IPS DF 6.9 (cell line): ENCODE results near the gene ZGPAT.
A peak's percentile ranks its signal among the peaks of the same experiment; 100 is the strongest.

Experiments used
- DNase-seq: peaks from one replicate; pipeline ENCODE4 v3.0.0-alpha.2; 2013; ENCODE audit warnings: low read depth, low spot score
- H3K27ac ChIP-seq: one replicate; pipeline ENCODE4 v1.5.1; 2013; ENCODE audit warnings: low read length, control low read depth
- H3K27me3 ChIP-seq: 2 replicates; pipeline ENCODE4 v1.6.1; 2013; ENCODE audit warnings: mild to moderate bottlenecking, low read length; ENCODE audit not compliant: control insufficient read depth, insufficient read depth
- H3K36me3 ChIP-seq: 2 replicates; pipeline ENCODE4 v1.6.1; 2013; ENCODE audit warnings: low read length; ENCODE audit not compliant: control insufficient read depth, insufficient read depth
- H3K4me1 ChIP-seq: 2 replicates; pipeline ENCODE4 v1.6.1; 2013; ENCODE audit warnings: low read length; ENCODE audit not compliant: control insufficient read depth, insufficient read depth
- H3K4me3 ChIP-seq: 2 replicates; pipeline ENCODE4 v1.5.1; 2013; ENCODE audit warnings: mild to moderate bottlenecking, low read length
- H3K9me3 ChIP-seq: 2 replicates; pipeline ENCODE4 v1.6.1; 2013; ENCODE audit warnings: low read length, inconsistent platforms; ENCODE audit not compliant: control insufficient read depth, insufficient read depth
- WGBS: extraction: QIAGEN DNeasy Blood & Tissue Kit; methylation state at CpG from one replicate; pipeline ENCODE4 v1.1.7; 2013; ENCODE audit warnings: mixed read lengths, missing lambda C conversion rate; ENCODE audit not compliant: insufficient read length, insufficient coverage; 5-methylcytosine and 5-hydroxymethylcytosine counted together

The ZGPAT gene

DNA sequence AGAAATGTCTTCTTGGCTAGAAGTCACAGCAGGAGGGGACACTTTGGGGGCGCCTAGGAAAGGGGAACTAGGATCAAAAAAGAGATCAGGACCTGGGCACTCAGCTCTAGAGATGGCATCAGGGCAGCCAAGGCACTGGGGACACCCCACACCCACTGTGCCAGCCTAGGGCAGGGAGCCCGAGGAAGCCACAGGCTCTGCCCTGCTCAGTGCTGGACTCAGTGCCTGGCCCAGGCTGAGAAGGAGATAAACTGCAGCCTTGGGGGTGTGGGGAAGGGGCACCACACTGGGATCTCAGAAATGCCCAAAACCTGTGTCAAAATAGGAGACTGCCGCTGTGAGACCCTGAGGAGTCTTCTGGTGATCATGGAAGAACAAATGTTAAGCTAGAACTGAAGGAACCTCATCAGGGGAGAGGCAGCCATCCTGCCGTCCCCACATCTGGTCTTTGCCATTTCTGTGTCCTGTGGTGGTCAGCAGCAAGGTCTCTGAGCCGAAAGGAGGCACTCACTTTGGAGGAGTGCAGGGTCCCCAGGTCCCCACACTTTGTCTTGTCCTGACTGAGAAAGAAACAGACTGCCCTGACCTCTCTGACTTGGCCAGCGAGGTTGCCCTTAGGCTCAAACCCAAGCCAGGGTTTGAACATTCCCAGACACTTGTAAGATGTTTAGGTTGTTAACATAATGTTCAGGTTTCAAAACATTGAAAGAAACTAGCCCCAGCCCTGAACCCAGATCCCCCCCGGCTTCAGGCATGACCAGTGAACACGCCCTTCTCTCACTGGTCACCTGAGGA is 2.4 kb upstream of the ZGPAT start:
- Histone ChIP-seq H3K36me3 (peaks cover 11% of the 10 kb centered on the region; the same call in 1 of the 2 replicates), H3K27me3 (no peaks in the 10 kb centered on the region), H3K9me3 (no peaks in the 10 kb centered on the region), H3K4me3 (no peak overlapping the region), H3K27ac (no peak overlapping the region), H3K4me1 (peaks cover 4% of the 10 kb centered on the region)
- DNase-seq: no peak
- WGBS: no CpG with 5 or more reads among the region's 8 CpGs

DNA sequence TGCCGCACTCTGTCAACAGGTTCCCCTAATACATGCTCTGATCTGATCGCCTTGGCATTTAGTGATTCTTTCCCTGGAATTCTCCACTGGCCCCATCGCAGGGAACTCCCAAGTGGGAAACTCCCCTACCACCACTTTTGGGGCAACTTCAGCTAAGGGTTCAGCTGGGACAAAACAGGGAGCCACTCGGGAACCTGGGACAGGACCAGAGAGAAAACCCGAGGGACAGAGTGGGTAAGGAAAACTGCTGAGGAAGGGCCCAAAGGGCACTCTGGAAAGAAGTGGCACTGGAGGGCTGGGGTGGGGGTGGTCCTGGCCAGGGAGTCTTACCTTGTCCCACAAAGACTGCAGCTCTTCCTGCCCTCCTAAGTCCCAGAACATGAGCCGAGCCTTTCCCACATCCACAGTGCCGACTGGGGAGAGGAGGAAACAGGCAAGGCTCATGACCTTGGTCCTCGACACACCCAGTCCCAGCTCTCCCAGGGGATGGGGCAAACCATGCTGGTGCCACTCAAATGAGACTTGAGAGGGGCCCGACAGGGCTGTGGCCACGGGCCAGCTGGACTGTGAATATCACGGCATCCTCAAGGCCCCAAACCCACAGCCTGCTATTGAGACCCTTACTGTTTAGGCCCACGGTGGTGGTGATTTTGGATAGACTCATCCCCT is 1.7 kb upstream of the ZGPAT start:
- Histone ChIP-seq H3K9me3 (no peaks in the 10 kb centered on the region), H3K4me1 (peaks cover 4% of the 10 kb centered on the region), H3K4me3 (no peak overlapping the region), H3K27ac (no peak overlapping the region), H3K27me3 (no peaks in the 10 kb centered on the region), H3K36me3 (peaks cover 11% of the 10 kb centered on the region; the same call in 1 of the 2 replicates)
- no CpG with 5 or more reads among the region's 12 CpGs for WGBS
- DNase-seq: no peak

DNA sequence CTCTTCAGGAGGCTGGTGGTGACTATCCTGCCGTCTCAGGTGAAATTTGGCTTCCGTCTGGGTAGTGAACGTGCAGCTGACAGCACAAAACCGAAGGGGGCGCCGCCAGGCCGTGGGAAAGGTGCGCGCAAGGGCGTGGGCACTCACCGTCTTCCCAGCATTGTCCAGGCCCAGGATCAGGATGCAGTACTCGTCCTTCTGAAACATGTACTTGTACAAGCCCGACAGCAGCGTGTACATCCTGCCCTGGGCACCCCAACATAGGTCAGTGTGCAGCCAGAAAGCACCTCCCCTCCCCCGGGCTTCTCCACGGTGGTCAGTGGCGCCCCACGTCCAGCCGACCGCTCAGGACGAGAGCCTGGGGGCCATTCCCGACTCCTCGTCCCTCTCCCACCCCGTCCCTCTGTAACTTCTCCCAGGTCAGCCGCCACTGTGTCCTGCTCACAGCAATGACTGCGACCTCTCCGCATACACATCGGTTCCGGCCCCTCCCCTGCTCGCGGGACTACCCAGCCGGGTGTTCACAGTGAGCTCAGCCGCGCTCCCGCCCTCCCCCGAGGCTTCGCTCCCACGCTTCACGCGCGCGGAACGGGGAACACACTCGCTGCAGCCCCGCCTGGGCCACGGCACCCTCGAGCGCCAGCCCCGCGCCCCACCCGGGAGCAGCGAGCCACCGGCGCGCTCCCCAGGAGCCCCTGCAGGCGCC is 834 bp upstream of the ZGPAT start:
- H3K36me3 ChIP-seq: peaks cover 11% of the 10 kb centered on the region; the same call in 1 of the 2 replicates
- no peak for DNase-seq
- WGBS: no CpG with 5 or more reads among the region's 56 CpGs

DNA sequence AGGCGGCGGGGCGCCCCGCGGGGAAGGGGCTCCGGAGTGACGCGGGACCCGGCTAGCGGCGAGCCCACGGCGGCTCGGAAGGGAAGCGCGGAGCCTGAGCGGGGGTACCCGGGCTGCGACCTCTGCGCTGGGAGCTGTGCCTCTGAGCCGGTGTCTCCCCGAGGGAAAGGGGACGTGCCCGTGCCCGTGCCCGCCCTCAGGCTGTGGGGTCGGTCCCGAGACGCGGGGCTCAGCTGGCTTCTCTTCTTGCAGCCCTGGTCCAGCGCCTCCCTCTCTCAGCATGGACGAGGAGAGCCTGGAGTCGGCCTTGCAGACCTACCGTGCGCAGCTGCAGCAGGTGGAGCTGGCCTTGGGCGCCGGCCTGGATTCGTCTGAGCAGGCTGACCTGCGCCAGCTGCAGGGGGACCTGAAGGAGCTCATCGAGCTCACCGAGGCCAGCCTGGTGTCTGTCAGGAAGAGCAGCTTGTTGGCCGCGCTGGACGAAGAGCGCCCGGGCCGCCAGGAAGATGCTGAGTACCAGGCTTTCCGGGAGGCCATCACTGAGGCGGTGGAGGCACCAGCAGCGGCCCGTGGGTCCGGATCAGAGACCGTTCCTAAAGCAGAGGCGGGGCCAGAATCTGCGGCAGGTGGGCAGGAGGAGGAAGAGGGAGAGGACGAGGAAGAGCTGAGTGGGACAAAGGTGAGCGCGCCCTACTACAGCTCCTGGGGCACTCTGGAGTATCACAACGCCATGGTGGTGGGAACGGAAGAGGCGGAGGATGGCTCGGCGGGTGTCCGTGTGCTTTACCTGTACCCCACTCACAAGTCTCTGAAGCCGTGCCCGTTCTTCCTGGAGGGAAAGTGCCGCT is 686 bp downstream of the ZGPAT start:
- Histone ChIP-seq H3K27ac (no peak overlapping the region), H3K4me3 (peak overlapping the region; percentile 98; the same call in 1 of the 2 replicates), H3K9me3 (no peaks in the 10 kb centered on the region), H3K27me3 (no peaks in the 10 kb centered on the region), H3K4me1 (peaks cover 2% of the 10 kb centered on the region; the same call in 1 of the 2 replicates), H3K36me3 (peaks cover 11% of the 10 kb centered on the region; the same call in 1 of the 2 replicates)
- WGBS: no CpG with 5 or more reads among the region's 67 CpGs
- no peak for DNase-seq

More for the DNA sequence above, 834 bp upstream of the ZGPAT start:
- H3K4me3 ChIP-seq: peak overlapping the region; percentile 98
- no peaks in the 10 kb centered on the region for H3K9me3 ChIP-seq
- H3K27me3 ChIP-seq: no peaks in the 10 kb centered on the region
- H3K4me1 ChIP-seq: peaks cover 2% of the 10 kb centered on the region; the same call in 1 of the 2 replicates
- no peak overlapping the region for H3K27ac ChIP-seq

DNA sequence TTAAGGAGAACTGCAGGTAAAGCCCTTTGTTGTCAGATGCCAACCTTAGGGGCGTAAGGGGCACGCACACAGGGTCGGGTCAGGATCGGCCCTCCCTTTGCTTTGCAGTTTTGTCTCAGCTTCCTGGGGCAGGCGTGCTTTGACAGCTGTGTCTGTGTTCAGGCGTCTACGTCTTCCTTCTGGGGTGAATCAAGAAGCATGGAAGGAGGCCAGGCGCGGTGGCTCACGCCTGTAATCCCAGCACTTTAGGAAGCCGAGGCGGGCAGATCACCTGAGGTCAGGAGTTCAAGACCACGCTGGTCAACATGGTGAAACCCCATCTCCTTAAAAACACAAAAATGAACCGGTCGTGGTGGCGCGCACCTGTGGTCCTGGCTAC is 1.3 kb downstream of the ZGPAT start:
- WGBS: no CpG with 5 or more reads among the region's 17 CpGs
- H3K36me3 ChIP-seq: peaks cover 10% of the 10 kb centered on the region; the same call in 1 of the 2 replicates
- H3K4me1 ChIP-seq: peaks cover 2% of the 10 kb centered on the region; the same call in 1 of the 2 replicates
- H3K27ac ChIP-seq: no peak overlapping the region
- H3K27me3 ChIP-seq: no peaks in the 10 kb centered on the region
- DNase-seq: no peak
- no peak overlapping the region for H3K4me3 ChIP-seq
- H3K9me3 ChIP-seq: no peaks in the 10 kb centered on the region

DNA sequence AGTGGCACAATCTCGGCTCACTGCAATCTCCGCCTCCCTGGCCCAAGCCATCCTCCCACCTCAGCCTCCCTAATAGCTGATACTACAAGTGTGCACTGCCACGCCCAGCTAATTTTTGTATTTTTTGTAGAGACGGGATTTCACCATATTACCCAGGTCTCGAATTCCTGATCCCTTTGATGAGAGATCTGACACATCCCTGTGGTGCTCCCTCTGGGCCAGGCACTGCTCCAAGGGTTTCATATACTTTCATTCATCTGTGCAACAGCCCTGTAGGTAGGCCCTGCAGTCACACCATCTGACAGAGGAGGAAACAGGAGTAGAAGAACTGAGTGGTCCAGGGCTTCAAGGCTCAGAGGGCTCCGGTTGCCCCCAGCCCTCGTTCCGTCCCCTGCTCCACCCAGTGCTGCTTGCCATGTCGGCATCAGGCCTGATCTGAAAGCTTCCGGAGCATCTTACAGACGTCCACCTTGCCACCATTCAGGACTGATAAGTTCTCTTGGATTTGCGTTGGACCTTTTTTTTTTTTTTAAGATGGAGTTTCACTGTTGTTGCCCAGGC is 3.3 kb downstream of the ZGPAT start:
- H3K4me3 ChIP-seq: no peak overlapping the region
- no peak overlapping the region for H3K27ac ChIP-seq
- H3K36me3 ChIP-seq: peaks cover 2% of the 10 kb centered on the region; the same call in 1 of the 2 replicates
- H3K4me1 ChIP-seq: peaks cover 2% of the 10 kb centered on the region; the same call in 1 of the 2 replicates
- DNase-seq: no peak
- H3K27me3 ChIP-seq: no peaks in the 10 kb centered on the region
- WGBS: no CpG with 5 or more reads among the region's 12 CpGs
- H3K9me3 ChIP-seq: no peaks in the 10 kb centered on the region

DNA sequence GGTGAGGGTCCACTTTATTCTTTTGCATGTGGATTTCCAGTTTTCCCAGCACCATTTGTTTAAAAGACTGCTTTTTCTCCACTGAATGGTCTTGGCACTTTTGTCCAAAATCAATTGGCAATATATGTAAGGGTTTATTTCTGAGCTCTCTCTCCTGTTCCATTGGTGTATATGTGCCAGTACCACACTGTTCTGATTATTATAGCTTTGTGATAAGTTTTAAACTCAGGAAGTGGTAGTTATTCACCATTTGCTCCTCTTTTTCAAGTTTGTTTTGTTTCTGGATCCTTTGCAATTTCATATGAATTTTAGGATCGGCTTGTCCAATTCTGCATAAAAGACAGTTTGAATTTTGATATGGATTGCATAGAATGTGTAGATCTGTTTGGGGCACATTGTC is 4.4 kb downstream of the ZGPAT start:
- no peaks in the 10 kb centered on the region for H3K27me3 ChIP-seq
- H3K36me3 ChIP-seq: no peaks in the 10 kb centered on the region; the same call in 1 of the 2 replicates
- WGBS: no CpG with 5 or more reads among the region's 1 CpG
- DNase-seq: no peak
- H3K4me1 ChIP-seq: peaks cover 2% of the 10 kb centered on the region; the same call in 1 of the 2 replicates
- H3K9me3 ChIP-seq: no peaks in the 10 kb centered on the region
- no peak overlapping the region for H3K4me3 ChIP-seq
- H3K27ac ChIP-seq: no peak overlapping the region

DNA sequence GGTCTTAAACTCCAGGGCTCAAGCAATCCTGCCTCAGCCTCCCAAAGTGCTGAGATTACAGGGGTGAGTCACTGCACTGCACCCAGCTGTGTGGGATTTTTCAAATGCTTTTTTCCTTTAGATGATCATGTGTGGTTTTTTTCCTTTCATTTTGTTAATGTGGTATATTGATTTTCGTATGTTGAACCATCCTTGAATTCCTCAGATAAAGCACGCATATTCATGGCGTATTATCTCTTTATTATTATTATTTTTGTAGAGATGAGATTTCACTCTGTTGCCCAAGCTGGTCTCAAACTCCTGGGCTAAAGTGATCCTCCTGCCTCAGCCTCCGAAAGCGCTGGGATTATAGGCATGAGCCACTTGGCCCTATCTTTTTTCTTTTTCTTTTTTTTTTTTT is 7.0 kb downstream of the ZGPAT start:
- Histone ChIP-seq H3K4me1 (no peaks in the 10 kb centered on the region), H3K9me3 (no peaks in the 10 kb centered on the region), H3K4me3 (no peak overlapping the region), H3K27ac (no peak overlapping the region), H3K36me3 (no peaks in the 10 kb centered on the region; the same call in 1 of the 2 replicates), H3K27me3 (no peaks in the 10 kb centered on the region)
- WGBS: no CpG with 5 or more reads among the region's 5 CpGs
- DNase-seq: no peak

DNA sequence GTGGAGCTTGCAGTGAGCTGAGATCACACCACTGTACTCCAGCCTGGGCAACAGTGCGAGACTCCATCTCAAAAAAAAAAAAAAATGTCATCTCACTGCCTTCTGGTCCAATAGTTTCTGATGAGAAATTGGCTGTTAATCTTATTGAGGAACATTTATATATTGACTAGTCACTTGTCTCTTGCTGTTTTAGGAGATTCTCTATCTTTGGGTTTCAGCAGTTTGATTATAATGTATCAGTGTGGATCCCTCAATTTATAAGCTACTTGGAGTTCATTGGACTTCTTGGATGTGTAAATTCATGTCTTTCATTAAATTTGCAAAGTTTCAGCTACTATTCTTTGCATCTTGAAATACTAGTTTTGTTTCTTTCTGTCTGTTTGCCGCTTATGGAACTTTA is 11.2 kb downstream of the ZGPAT start:
- H3K4me3 ChIP-seq: no peak overlapping the region
- H3K36me3 ChIP-seq: no peaks in the 10 kb centered on the region; the same call in 1 of the 2 replicates
- WGBS: no CpG with 5 or more reads among the region's 2 CpGs
- no peak for DNase-seq
- H3K27me3 ChIP-seq: no peaks in the 10 kb centered on the region
- no peaks in the 10 kb centered on the region for H3K4me1 ChIP-seq
- no peaks in the 10 kb centered on the region for H3K9me3 ChIP-seq
- H3K27ac ChIP-seq: no peak overlapping the region
